Measurements from ENCODE around the gene STEAP4.
A peak's percentile ranks its signal among the peaks of the same experiment; 100 is the strongest.
"Not testable (repeated sequence)": the region's sequence is repeated elsewhere in the genome, so short reads cannot be mapped to it uniquely, and the experiment has no call there.

Gene STEAP4

GRCh38 chr7:88267421-88267820, 39.3 kb downstream of the STEAP4 start:
- no peak overlapping the region for H3K27ac ChIP-seq (ENCODE audit: low read length)
- H3K9me3 ChIP-seq (ENCODE audit: control insufficient read depth in 1 of 2, low read length in 2 of 2) = no peaks in the 10 kb centered on the region
- no peaks in the 10 kb centered on the region for H3K27me3 ChIP-seq (ENCODE audit: low read depth, low read length)
- no peak overlapping the region for H3K4me3 ChIP-seq (ENCODE audit: low read depth in 1 of 2, low read length in 2 of 2)
- no peaks in the 10 kb centered on the region for H3K36me3 ChIP-seq (ENCODE audit: control insufficient read depth in 1 of 2, insufficient read depth in 2 of 2, low read length in 2 of 2)
- H3K4me1 ChIP-seq (ENCODE audit: control insufficient read depth in 1 of 2, insufficient read depth in 2 of 2, low read length in 2 of 2) = no peaks in the 10 kb centered on the region

GRCh38 chr7:88264987-88265386, 41.7 kb downstream of the STEAP4 start:
- not testable (repeated sequence) for H3K36me3 ChIP-seq (ENCODE audit: control insufficient read depth in 1 of 2, insufficient read depth in 2 of 2, low read length in 2 of 2); H3K4me3 ChIP-seq (ENCODE audit: low read depth in 1 of 2, low read length in 2 of 2); H3K4me1 ChIP-seq (ENCODE audit: control insufficient read depth in 1 of 2, insufficient read depth in 2 of 2, low read length in 2 of 2); H3K9me3 ChIP-seq (ENCODE audit: control insufficient read depth in 1 of 2, low read length in 2 of 2); H3K27me3 ChIP-seq (ENCODE audit: low read depth, low read length); H3K27ac ChIP-seq (ENCODE audit: low read length)

GRCh38 chr7:88262562-88262961, 44.1 kb downstream of the STEAP4 start:
- Histone ChIP-seq H3K9me3 (ENCODE audit: control insufficient read depth in 1 of 2, low read length in 2 of 2) (no peaks in the 10 kb centered on the region), H3K27ac (ENCODE audit: low read length) (no peak overlapping the region), H3K4me1 (ENCODE audit: control insufficient read depth in 1 of 2, insufficient read depth in 2 of 2, low read length in 2 of 2) (no peaks in the 10 kb centered on the region), H3K36me3 (ENCODE audit: control insufficient read depth in 1 of 2, insufficient read depth in 2 of 2, low read length in 2 of 2) (no peaks in the 10 kb centered on the region), H3K4me3 (ENCODE audit: low read depth in 1 of 2, low read length in 2 of 2) (no peak overlapping the region), H3K27me3 (ENCODE audit: low read depth, low read length) (no peaks in the 10 kb centered on the region)

GRCh38 chr7:88260719-88261118, 46.0 kb downstream of the STEAP4 start:
- Histone ChIP-seq H3K36me3 (ENCODE audit: control insufficient read depth in 1 of 2, insufficient read depth in 2 of 2, low read length in 2 of 2) (no peaks in the 10 kb centered on the region), H3K4me1 (ENCODE audit: control insufficient read depth in 1 of 2, insufficient read depth in 2 of 2, low read length in 2 of 2) (no peaks in the 10 kb centered on the region), H3K27me3 (ENCODE audit: low read depth, low read length) (no peaks in the 10 kb centered on the region), H3K9me3 (ENCODE audit: control insufficient read depth in 1 of 2, low read length in 2 of 2) (peaks cover 0 to 2% of the 10 kb centered on the region in 2 donors), H3K4me3 (ENCODE audit: low read depth in 1 of 2, low read length in 2 of 2) (no peak overlapping the region), H3K27ac (ENCODE audit: low read length) (no peak overlapping the region)

- Histone ChIP-seq H3K27ac (ENCODE audit: low read length) (no peak overlapping the region), H3K27me3 (ENCODE audit: low read depth, low read length) (no peaks in the 10 kb centered on the region), H3K4me3 (ENCODE audit: low read depth in 1 of 2, low read length in 2 of 2) (no peak overlapping the region), H3K4me1 (ENCODE audit: control insufficient read depth in 1 of 2, insufficient read depth in 2 of 2, low read length in 2 of 2) (no peaks in the 10 kb centered on the region), H3K36me3 (ENCODE audit: control insufficient read depth in 1 of 2, insufficient read depth in 2 of 2, low read length in 2 of 2) (no peaks in the 10 kb centered on the region), H3K9me3 (ENCODE audit: control insufficient read depth in 1 of 2, low read length in 2 of 2) (peaks cover 0 to 8% of the 10 kb centered on the region in 2 donors)
Observed at GRCh38 chr7:88259656-88260380, 46.9 kb downstream of the STEAP4 start.

- H3K27me3 ChIP-seq (ENCODE audit: low read depth, low read length); H3K36me3 ChIP-seq (ENCODE audit: control insufficient read depth in 1 of 2, insufficient read depth in 2 of 2, low read length in 2 of 2); H3K27ac ChIP-seq (ENCODE audit: low read length); H3K4me3 ChIP-seq (ENCODE audit: low read depth in 1 of 2, low read length in 2 of 2); H3K4me1 ChIP-seq (ENCODE audit: control insufficient read depth in 1 of 2, insufficient read depth in 2 of 2, low read length in 2 of 2): not testable (repeated sequence)
- H3K9me3 ChIP-seq (ENCODE audit: control insufficient read depth in 1 of 2, low read length in 2 of 2) = peaks cover 12 to 17% of the 10 kb centered on the region in 2 donors
Observed at GRCh38 chr7:88258296-88258695, 48.4 kb downstream of the STEAP4 start.

- Histone ChIP-seq H3K4me1 (ENCODE audit: control insufficient read depth in 1 of 2, insufficient read depth in 2 of 2, low read length in 2 of 2) (no peaks in the 10 kb centered on the region), H3K36me3 (ENCODE audit: control insufficient read depth in 1 of 2, insufficient read depth in 2 of 2, low read length in 2 of 2) (no peaks in the 10 kb centered on the region), H3K4me3 (ENCODE audit: low read depth in 1 of 2, low read length in 2 of 2) (no peak overlapping the region), H3K27me3 (ENCODE audit: low read depth, low read length) (no peaks in the 10 kb centered on the region), H3K9me3 (ENCODE audit: control insufficient read depth in 1 of 2, low read length in 2 of 2) (peaks cover 14 to 17% of the 10 kb centered on the region in 2 donors), H3K27ac (ENCODE audit: low read length) (no peak overlapping the region)
Observed at GRCh38 chr7:88256906-88257305, 49.8 kb downstream of the STEAP4 start.

- no peak overlapping the region for H3K27ac ChIP-seq (ENCODE audit: low read length)
- peaks cover 14 to 17% of the 10 kb centered on the region in 2 donors for H3K9me3 ChIP-seq (ENCODE audit: control insufficient read depth in 1 of 2, low read length in 2 of 2)
- H3K4me1 ChIP-seq (ENCODE audit: control insufficient read depth in 1 of 2, insufficient read depth in 2 of 2, low read length in 2 of 2) = no peaks in the 10 kb centered on the region
- H3K4me3 ChIP-seq (ENCODE audit: low read depth in 1 of 2, low read length in 2 of 2) = peak overlapping the region in 1 of 2 donors; percentile 25
- H3K36me3 ChIP-seq (ENCODE audit: control insufficient read depth in 1 of 2, insufficient read depth in 2 of 2, low read length in 2 of 2) = no peaks in the 10 kb centered on the region
- no peaks in the 10 kb centered on the region for H3K27me3 ChIP-seq (ENCODE audit: low read depth, low read length)
Observed at GRCh38 chr7:88254721-88255424, 51.8 kb downstream of the STEAP4 start.

- H3K27me3 ChIP-seq (ENCODE audit: low read depth, low read length) = no peaks in the 10 kb centered on the region
- H3K4me3 ChIP-seq (ENCODE audit: low read depth in 1 of 2, low read length in 2 of 2) = no peak overlapping the region
- H3K36me3 ChIP-seq (ENCODE audit: control insufficient read depth in 1 of 2, insufficient read depth in 2 of 2, low read length in 2 of 2) = no peaks in the 10 kb centered on the region
- peaks cover 14 to 17% of the 10 kb centered on the region in 2 donors for H3K9me3 ChIP-seq (ENCODE audit: control insufficient read depth in 1 of 2, low read length in 2 of 2)
- H3K27ac ChIP-seq (ENCODE audit: low read length) = no peak overlapping the region
- H3K4me1 ChIP-seq (ENCODE audit: control insufficient read depth in 1 of 2, insufficient read depth in 2 of 2, low read length in 2 of 2) = no peaks in the 10 kb centered on the region
Observed at GRCh38 chr7:88253640-88254039, 53.1 kb downstream of the STEAP4 start.

GRCh38 chr7:88244258-88244657, 62.4 kb downstream of the STEAP4 start:
- Histone ChIP-seq H3K27me3 (ENCODE audit: low read depth, low read length) (no peaks in the 10 kb centered on the region), H3K9me3 (ENCODE audit: control insufficient read depth in 1 of 2, low read length in 2 of 2) (no peaks in the 10 kb centered on the region), H3K4me3 (ENCODE audit: low read depth in 1 of 2, low read length in 2 of 2) (no peak overlapping the region), H3K36me3 (ENCODE audit: control insufficient read depth in 1 of 2, insufficient read depth in 2 of 2, low read length in 2 of 2) (no peaks in the 10 kb centered on the region), H3K4me1 (ENCODE audit: control insufficient read depth in 1 of 2, insufficient read depth in 2 of 2, low read length in 2 of 2) (peaks cover 0 to 5% of the 10 kb centered on the region in 2 donors), H3K27ac (ENCODE audit: low read length) (no peak overlapping the region)

GRCh38 chr7:88243345-88243909, 63.3 kb downstream of the STEAP4 start:
- H3K27ac ChIP-seq (ENCODE audit: low read length) = no peak overlapping the region
- no peaks in the 10 kb centered on the region for H3K36me3 ChIP-seq (ENCODE audit: control insufficient read depth in 1 of 2, insufficient read depth in 2 of 2, low read length in 2 of 2)
- H3K9me3 ChIP-seq (ENCODE audit: control insufficient read depth in 1 of 2, low read length in 2 of 2) = no peaks in the 10 kb centered on the region
- H3K4me1 ChIP-seq (ENCODE audit: control insufficient read depth in 1 of 2, insufficient read depth in 2 of 2, low read length in 2 of 2) = peaks cover 0 to 5% of the 10 kb centered on the region in 2 donors
- H3K27me3 ChIP-seq (ENCODE audit: low read depth, low read length) = no peaks in the 10 kb centered on the region
- no peak overlapping the region for H3K4me3 ChIP-seq (ENCODE audit: low read depth in 1 of 2, low read length in 2 of 2)

Measured in muscle layer of duodenum (tissue), 2 donors.